GM21786 (cell line): ENCODE data around the gene ANKRD30BL.
"Not testable (repeated sequence)": the region's sequence is repeated elsewhere in the genome, so short reads cannot be mapped to it uniquely, and the experiment has no call there.

Source experiments
- ATAC-seq: cut with Tn5 transposase; IDR thresholded peaks from one replicate; pipeline ENCODE4 v1.9.1; 2021; ENCODE audit not compliant: unreplicated experiment

ANKRD30BL gene

DNA sequence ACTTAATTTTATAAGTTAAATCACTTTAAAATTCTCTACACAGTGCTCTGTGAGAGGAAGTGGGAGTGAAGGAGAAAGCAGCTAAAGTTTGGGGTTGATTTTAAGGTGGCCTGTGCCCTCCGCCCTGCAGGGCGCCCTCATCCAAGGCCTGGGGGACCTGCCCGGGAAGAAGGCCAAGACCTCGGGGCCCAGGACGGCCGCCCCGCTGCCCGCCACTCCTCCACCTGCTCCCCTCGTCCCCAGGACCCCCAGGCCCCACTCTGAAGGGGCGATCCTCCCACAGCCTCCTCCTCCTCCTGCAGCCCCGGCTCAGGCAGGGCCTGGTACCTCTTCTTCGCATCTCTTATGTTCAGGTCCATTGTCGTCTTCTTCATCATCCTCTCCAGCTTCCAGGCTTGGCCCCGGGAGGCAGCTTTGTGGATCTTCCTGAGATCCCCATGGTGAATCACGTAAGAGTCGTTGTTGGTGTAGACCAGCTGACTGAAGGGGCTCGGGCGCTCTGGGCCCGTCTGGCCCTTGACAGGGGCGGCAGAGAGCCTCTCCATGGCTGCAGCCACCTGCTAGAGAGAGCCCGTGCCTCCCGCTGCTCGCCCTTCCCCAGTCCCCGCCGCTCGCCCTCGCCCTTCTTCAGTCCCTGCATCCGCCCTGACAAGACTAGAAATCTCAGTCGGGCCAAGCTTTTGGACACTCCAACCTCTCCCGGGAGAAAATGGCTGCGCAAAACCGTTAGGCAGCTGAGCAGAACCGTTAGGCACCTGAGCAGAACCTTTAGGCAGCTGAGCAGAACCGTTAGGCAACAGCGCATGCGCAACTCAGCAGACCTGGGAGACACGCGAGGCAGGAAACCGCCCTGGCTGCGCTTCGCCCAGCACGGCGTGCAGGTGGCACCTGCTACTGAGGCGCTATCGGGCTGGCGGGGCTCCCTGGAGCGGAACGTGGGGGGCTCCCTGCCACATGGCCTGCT lies at the start of gene ANKRD30BL:
ANKRD30BL (minus strand) TSS at position 792 of the 964 bp plus-strand sequence; CDS start at position 545, 247 bp downstream.
- ATAC-seq: not testable (repeated sequence)

DNA sequence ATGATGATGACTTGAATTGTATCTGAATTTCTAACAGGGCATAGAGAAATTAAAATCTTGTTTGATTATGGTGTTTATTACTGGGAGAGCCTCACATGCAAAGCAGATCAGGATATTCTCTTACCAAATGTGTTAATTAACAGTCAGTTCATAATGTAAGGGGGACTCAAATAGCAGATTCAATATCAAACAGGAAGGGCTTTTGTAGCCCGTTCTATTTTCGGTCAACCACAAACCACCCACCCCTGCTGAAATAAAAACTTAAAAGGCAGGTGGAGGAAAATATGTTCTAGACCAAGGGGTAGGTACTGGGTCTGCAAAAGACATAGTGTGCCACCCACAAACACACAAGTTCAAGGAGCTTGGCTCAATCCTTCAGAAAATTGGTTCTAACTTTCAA lies 41.1 kb upstream of the ANKRD30BL start:
- ATAC-seq: not testable (repeated sequence)

- ATAC-seq: not testable (repeated sequence)
Measured at GRCh38 chr2:132192854-132193253, 31.1 kb upstream of the ANKRD30BL start.

GRCh38 chr2:132167100-132167499 lies 5.3 kb upstream of the ANKRD30BL start:
- ATAC-seq: not testable (repeated sequence)

- not testable (repeated sequence) for ATAC-seq
Measured at GRCh38 chr2:132162125-132162660, 441 bp upstream of the ANKRD30BL start.

DNA sequence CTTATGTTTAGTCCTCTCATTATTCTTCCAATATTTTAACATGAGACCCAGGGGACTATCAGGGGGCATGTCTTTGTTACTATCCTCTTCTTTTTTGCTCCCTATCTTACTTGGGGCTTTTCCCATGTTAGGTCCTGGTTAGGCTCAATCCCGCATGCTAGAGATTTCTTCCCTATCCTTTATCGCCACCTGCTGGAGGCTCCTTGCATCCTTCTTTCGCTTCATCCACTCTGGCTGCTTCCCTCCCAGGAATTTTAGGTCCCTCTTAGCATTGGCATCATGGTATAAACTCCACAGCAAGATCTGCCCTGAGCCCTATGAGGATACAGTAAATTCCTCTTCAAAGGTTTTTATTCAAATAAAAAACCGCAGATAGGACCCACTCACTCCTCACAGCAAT lies 15.0 kb downstream of the ANKRD30BL start:
- ATAC-seq: not testable (repeated sequence)
